GM12878 (cell line): ENCODE measurements around the gene RNASEH2A. TPM values are rescaled to one million over a fixed set of nuclear protein-coding genes. Genes with fewer than 3 reads are reported as not detected.

Experiments
- ATAC-seq: fragments of 200-7000 bp; cut with Tn5 transposase; 3 replicates; pipeline ENCODE4 v1.9.1; 2020; ENCODE audit warnings: mild to moderate bottlenecking, moderate library complexity
- BruUV-seq: library from RNA; stranded (reverse); fragments of 400-500 nt; replicated peaks from 2 replicates; lab custom pipeline; 2021; lab: Mats Ljungman, UMichigan
- CTCF ChIA-PET: fragments of 300-600 bp; sonication (Branson Sonifier 250); formaldehyde crosslinking; extraction: SDS; loops from one replicate; lab custom pipeline; 2021; ENCODE audit warnings: inconsistent platforms; lab: Yijun Ruan, JAX
- POLR2A ChIA-PET: fragments of 350-600 bp; formaldehyde crosslinking; extraction: SDS; loops from one replicate; lab custom pipeline; 2021; ENCODE audit warnings: inconsistent platforms; lab: Charles Lee
- RAD21 ChIA-PET: fragments of 300-600 bp; sonication (Branson Sonifier 250); formaldehyde crosslinking; loops from one replicate; lab custom pipeline; 2023; ENCODE audit warnings: antibody characterized with exemption; ENCODE audit not compliant: unreplicated experiment; lab: Charles Lee
- SMC1A ChIA-PET: fragments of 300-600 bp; sonication (Branson Sonifier 250); formaldehyde crosslinking; loops from one replicate; lab custom pipeline; 2023; ENCODE audit not compliant: unreplicated experiment, uncharacterized antibody; lab: Charles Lee
- DNase-seq: peaks from one replicate; pipeline ENCODE4 v3.0.0-alpha.2; 2011; ENCODE audit warnings: low read depth, low spot score
- FAIRE-seq: peaks from 3 replicates; lab custom pipeline; 2011; peaks lifted over from hg19 to GRCh38; lab: Jason Lieb, UNC
- H2AFZ ChIP-seq: 2 replicates; pipeline ENCODE4 v1.6.0; 2011; ENCODE audit warnings: low read depth, low read length, control low read depth; ENCODE audit not compliant: control insufficient read depth
- H3K27ac ChIP-seq: 2 replicates; pipeline ENCODE4 v1.5.1; 2011; ENCODE audit warnings: control low read depth; ENCODE audit not compliant: control insufficient read depth, insufficient read depth
- H3K27me3 ChIP-seq, 2 experiments: replicated peaks in 1 of 2; 2 replicates each; pipeline versions ENCODE4 v1.6.0 to v1.6.1; 2011; ENCODE audit warnings: low read length in 1 of 2; ENCODE audit not compliant: control insufficient read depth in 2 of 2, insufficient read depth in 2 of 2
- H3K36me3 ChIP-seq, 2 experiments: 2 replicates each; pipeline ENCODE4 v1.5.1; 2011; ENCODE audit warnings: low read length in 1 of 2; ENCODE audit not compliant: control insufficient read depth in 2 of 2, insufficient read depth in 2 of 2
- H3K4me1 ChIP-seq: 2 replicates; pipeline ENCODE4 v1.6.1; 2011; ENCODE audit warnings: mild to moderate bottlenecking, low read length, moderate library complexity, mixed read lengths; ENCODE audit not compliant: control insufficient read depth, insufficient read depth
- H3K4me2 ChIP-seq: 2 replicates; pipeline ENCODE4 v1.6.0; 2011; ENCODE audit warnings: control low read depth; ENCODE audit not compliant: control insufficient read depth, insufficient read depth
- H3K4me3 ChIP-seq: fragments of 200-600 bp; sonication (generic); 2 replicates; pipeline ENCODE4 v1.5.1; 2016
- H3K79me2 ChIP-seq: 2 replicates; pipeline ENCODE4 v1.6.0; 2011; ENCODE audit warnings: low read length; ENCODE audit not compliant: control insufficient read depth, insufficient read depth
- H3K9ac ChIP-seq: 2 replicates; pipeline ENCODE4 v1.8.0; 2011; ENCODE audit warnings: low read length, control low read depth, mixed read lengths; ENCODE audit not compliant: control insufficient read depth, insufficient read depth
- H3K9me3 ChIP-seq: replicated peaks from 3 replicates; pipeline ENCODE4 v1.5.1; 2011; ENCODE audit warnings: mild to moderate bottlenecking, low read length; ENCODE audit not compliant: control insufficient read depth, insufficient read depth
- H4K20me1 ChIP-seq: 2 replicates; pipeline ENCODE4 v1.6.0; 2011; ENCODE audit not compliant: control insufficient read depth, insufficient read depth
- FOXK2 ChIP-seq: fragments of 450-650 bp; IDR thresholded peaks from 2 replicates; pipeline ENCODE4 v1.6.1; 2017; ENCODE audit warnings: mild to moderate bottlenecking, moderate library complexity
- GATAD2B ChIP-seq: fragments of 450-650 bp; conservative IDR thresholded peaks from 2 replicates; pipeline ENCODE4 v1.6.1; 2017; ENCODE audit warnings: low read depth, mild to moderate bottlenecking, moderate library complexity
- HDAC2 ChIP-seq: fragments of 200-600 bp; sonication (generic); IDR thresholded peaks from 2 replicates; pipeline ENCODE4 v1.6.1; 2017
- IRF4 ChIP-seq: IDR thresholded peaks from 2 replicates; pipeline ENCODE4 v1.6.1; 2011; ENCODE audit warnings: low read depth, low read length
- NRF1 ChIP-seq: conservative IDR thresholded peaks from 2 replicates; pipeline ENCODE4 v1.6.1; 2011; ENCODE audit warnings: mild to moderate bottlenecking, low read depth, low read length, improper control_type of control experiment
- POU2F2 ChIP-seq: IDR thresholded peaks from 3 replicates; pipeline ENCODE4 v1.6.1; 2011; ENCODE audit warnings: low read depth, mild to moderate bottlenecking, low read length, borderline replicate concordance
- RB1 ChIP-seq: fragments of 450-650 bp; formaldehyde crosslinking; IDR thresholded peaks from 2 replicates; pipeline ENCODE4 v1.6.1; 2017; ENCODE audit warnings: mild to moderate bottlenecking, borderline replicate concordance
- SPI1 ChIP-seq: IDR thresholded peaks from 2 replicates; pipeline ENCODE4 v1.6.1; 2011; ENCODE audit warnings: low read depth, mild to moderate bottlenecking, low read length, moderate library complexity, borderline replicate concordance; ENCODE audit not compliant: insufficient read depth
- SREBF2 ChIP-seq: IDR thresholded peaks from 2 replicates; pipeline ENCODE4 v1.6.1; 2012; ENCODE audit warnings: mild to moderate bottlenecking, low read length
- STAT3 ChIP-seq: IDR thresholded peaks from 2 replicates; pipeline ENCODE4 v1.6.1; 2011; ENCODE audit warnings: low read depth, low read length, improper control_type of control experiment
- TBL1XR1 ChIP-seq: IDR thresholded peaks from 2 replicates; pipeline ENCODE4 v1.6.1; 2012; ENCODE audit warnings: low read depth, low read length, improper control_type of control experiment
- WGBS: methylation state at CpG from one replicate; pipeline ENCODE4 v1.1.6; 2016; ENCODE audit warnings: low lambda C conversion rate; ENCODE audit not compliant: insufficient replicate concordance, insufficient coverage; ENCODE audit errors: missing lambda C conversion rate; 5-methylcytosine and 5-hydroxymethylcytosine counted together
- in situ Hi-C: fragments of 300-500 bp; cut with MboI; formaldehyde crosslinking; loops from 9 replicates; pipeline ENCODE4 v1.14.3; 2018; ENCODE audit warnings: mixed read lengths
- intact Hi-C: fragments of 100-400 bp; cut with micrococcal nuclease; formaldehyde crosslinking; loops from one replicate; pipeline ENCODE4 v1.14.2; 2022; ENCODE audit not compliant: unreplicated experiment
- polyA plus RNA-seq, 11 experiments: library from polyadenylated mRNA; depleted of rRNA in 4 of 11; unstranded in 6 of 11; stranded (reverse) in 5 of 11; fragments of >200 nt; fragmentation: Nextera tagmentation in 4 of 11; fragmentation: Illumina TruSeq in 1 of 11; extraction: Ambion mirVana in 4 of 11; extraction: Trizol in 1 of 11; gene quantifications; 1 replicate in 1 of 11; 2 replicates in 10 of 11; pipeline versions ENCODE4 v1.2.1 to v1.2.3, GENCODE V29; 2011 to 2016; ENCODE audit warnings: inconsistent platforms in 2 of 11, missing spikeins in 2 of 11, low read depth in 1 of 11
- total RNA-seq, 4 experiments: library from RNA; depleted of rRNA in 3 of 4; stranded (reverse); fragments of >200 nt in 3 of 4; fragmentation: Illumina TruSeq in 1 of 4; extraction: Trizol in 1 of 4; gene quantifications; 2 replicates each; pipeline versions ENCODE4 v1.2.1 to v1.2.3, GENCODE V29; 2013 to 2021
- TF ChIP-seq, protein P1 (sequence below): fragments of 450-650 bp; IDR thresholded peaks from 2 replicates; pipeline ENCODE4 v1.6.1; 2016; ENCODE audit warnings: mild to moderate bottlenecking
- TF ChIP-seq, protein P2 (sequence below): fragments of 450-650 bp; IDR thresholded peaks from 2 replicates; pipeline ENCODE4 v1.6.1; 2017; ENCODE audit warnings: low read depth, mild to moderate bottlenecking, moderate library complexity
- TF ChIP-seq, protein P3 (sequence below): fragments of 450-650 bp; IDR thresholded peaks from 2 replicates; pipeline ENCODE4 v1.6.1; 2017; ENCODE audit warnings: antibody characterized with exemption, mild to moderate bottlenecking, moderate library complexity

The RNASEH2A gene
- total and polyA plus RNA-seq, 10 of the 15 experiments (the other 5 are each of a cell fraction or from before 2014, with no cell fraction given), result 17.4 to 103 (median 40.4) TPM

DNA sequence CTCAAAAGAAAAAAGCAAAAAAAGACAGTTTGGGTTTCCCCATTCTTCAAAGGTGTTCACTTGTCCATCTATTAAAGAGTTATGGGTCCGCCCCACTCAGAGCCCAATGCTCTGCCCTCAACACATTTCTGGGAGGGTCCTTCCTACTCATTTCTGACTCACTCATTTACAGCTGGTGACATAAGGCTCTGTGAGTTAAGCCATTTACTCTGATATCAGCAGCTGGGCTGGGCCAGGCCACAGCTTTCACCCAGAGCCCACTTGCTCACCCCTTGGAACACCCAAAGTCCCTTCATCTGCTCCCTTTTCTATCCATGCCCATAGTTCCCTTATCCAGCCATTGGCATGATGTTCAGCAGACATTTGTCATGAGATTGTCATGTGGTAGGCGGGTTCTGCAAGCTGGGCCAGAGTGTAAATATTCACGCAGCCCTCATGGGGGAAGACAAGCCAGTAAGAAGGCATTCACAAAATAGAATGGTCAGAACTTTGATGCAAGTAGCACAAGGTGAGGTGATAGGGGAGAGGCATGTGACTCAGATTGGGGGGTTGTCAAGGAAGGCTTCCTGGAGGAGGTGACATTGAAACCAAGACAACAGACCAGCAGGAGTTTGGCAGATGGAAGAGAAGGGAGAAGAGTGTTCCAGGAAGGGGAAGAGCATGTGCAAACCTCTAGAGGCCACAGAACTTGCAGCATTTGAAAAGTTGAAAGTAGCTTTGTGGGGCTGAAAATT is 37.8 kb downstream of the RNASEH2A start:
- no peak overlapping the region for H3K4me2 ChIP-seq
- peaks cover 3% of the 10 kb centered on the region for H3K4me1 ChIP-seq
- no peak overlapping the region for H2AFZ ChIP-seq
- H3K9ac ChIP-seq, result no peak overlapping the region
- H3K36me3 ChIP-seq, result no peaks in the 10 kb centered on the region
- no peaks in the 10 kb centered on the region; the same call in 2 of the 3 replicates for H3K9me3 ChIP-seq
- peaks cover 0 to 7% of the 10 kb centered on the region in 2 experiments for H3K27me3 ChIP-seq
- TF ChIP-seq SREBF2, result no peak
- TF ChIP-seq POU2F2, result no peak
- TF ChIP-seq HDAC2, result no peak
- no peak for TF ChIP-seq FOXK2
- no peak for TF ChIP-seq NRF1
- TF ChIP-seq, protein P1, sequence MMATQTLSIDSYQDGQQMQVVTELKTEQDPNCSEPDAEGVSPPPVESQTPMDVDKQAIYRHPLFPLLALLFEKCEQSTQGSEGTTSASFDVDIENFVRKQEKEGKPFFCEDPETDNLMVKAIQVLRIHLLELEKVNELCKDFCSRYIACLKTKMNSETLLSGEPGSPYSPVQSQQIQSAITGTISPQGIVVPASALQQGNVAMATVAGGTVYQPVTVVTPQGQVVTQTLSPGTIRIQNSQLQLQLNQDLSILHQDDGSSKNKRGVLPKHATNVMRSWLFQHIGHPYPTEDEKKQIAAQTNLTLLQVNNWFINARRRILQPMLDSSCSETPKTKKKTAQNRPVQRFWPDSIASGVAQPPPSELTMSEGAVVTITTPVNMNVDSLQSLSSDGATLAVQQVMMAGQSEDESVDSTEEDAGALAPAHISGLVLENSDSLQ, result no peak
- no peak for TF ChIP-seq STAT3
- no peak for TF ChIP-seq RB1
- TF ChIP-seq, protein P2, sequence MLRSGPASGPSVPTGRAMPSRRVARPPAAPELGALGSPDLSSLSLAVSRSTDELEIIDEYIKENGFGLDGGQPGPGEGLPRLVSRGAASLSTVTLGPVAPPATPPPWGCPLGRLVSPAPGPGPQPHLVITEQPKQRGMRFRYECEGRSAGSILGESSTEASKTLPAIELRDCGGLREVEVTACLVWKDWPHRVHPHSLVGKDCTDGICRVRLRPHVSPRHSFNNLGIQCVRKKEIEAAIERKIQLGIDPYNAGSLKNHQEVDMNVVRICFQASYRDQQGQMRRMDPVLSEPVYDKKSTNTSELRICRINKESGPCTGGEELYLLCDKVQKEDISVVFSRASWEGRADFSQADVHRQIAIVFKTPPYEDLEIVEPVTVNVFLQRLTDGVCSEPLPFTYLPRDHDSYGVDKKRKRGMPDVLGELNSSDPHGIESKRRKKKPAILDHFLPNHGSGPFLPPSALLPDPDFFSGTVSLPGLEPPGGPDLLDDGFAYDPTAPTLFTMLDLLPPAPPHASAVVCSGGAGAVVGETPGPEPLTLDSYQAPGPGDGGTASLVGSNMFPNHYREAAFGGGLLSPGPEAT, result no peak
- TF ChIP-seq, protein P3, sequence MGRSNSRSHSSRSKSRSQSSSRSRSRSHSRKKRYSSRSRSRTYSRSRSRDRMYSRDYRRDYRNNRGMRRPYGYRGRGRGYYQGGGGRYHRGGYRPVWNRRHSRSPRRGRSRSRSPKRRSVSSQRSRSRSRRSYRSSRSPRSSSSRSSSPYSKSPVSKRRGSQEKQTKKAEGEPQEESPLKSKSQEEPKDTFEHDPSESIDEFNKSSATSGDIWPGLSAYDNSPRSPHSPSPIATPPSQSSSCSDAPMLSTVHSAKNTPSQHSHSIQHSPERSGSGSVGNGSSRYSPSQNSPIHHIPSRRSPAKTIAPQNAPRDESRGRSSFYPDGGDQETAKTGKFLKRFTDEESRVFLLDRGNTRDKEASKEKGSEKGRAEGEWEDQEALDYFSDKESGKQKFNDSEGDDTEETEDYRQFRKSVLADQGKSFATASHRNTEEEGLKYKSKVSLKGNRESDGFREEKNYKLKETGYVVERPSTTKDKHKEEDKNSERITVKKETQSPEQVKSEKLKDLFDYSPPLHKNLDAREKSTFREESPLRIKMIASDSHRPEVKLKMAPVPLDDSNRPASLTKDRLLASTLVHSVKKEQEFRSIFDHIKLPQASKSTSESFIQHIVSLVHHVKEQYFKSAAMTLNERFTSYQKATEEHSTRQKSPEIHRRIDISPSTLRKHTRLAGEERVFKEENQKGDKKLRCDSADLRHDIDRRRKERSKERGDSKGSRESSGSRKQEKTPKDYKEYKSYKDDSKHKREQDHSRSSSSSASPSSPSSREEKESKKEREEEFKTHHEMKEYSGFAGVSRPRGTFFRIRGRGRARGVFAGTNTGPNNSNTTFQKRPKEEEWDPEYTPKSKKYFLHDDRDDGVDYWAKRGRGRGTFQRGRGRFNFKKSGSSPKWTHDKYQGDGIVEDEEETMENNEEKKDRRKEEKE, result no peak
- TF ChIP-seq GATAD2B, result no peak
- no peak for TF ChIP-seq SPI1
- TF ChIP-seq IRF4, result no peak
- TF ChIP-seq TBL1XR1, result no peak
- ChIA-PET RAD21 (no interaction called here), SMC1A (no interaction called here), POLR2A (interaction anchor here (0.6 kb wide), 1 partner anchor 128 kb away, joined by 5 read pairs; no protein-coding TSS in a partner anchor), CTCF (interaction anchor here (1.1 to 10.1 kb wide), 2 partner anchors 83 to 121 kb away, joined by 3 to 235 read pairs; no protein-coding TSS in a partner anchor)
- H4K20me1 ChIP-seq, result no peaks in the 10 kb centered on the region
- BruUV-seq, result no TSS peak
- no peak overlapping the region for H3K27ac ChIP-seq
- in situ Hi-C loops (no loop called here), intact Hi-C loops (no loop called here)
- DNase-seq, result no peak
- FAIRE-seq, result no peak
- no peak for ATAC-seq
- H3K4me3 ChIP-seq, result no peak overlapping the region
- 12% methylated on average over 3 of the region's 3 CpGs for WGBS
- no peaks in the 10 kb centered on the region for H3K79me2 ChIP-seq
